ENCODE results near the gene IER3.
"Not testable (repeated sequence)": the region's sequence is repeated elsewhere in the genome, so short reads cannot be mapped to it uniquely, and the experiment has no call there.

The IER3 gene

DNA sequence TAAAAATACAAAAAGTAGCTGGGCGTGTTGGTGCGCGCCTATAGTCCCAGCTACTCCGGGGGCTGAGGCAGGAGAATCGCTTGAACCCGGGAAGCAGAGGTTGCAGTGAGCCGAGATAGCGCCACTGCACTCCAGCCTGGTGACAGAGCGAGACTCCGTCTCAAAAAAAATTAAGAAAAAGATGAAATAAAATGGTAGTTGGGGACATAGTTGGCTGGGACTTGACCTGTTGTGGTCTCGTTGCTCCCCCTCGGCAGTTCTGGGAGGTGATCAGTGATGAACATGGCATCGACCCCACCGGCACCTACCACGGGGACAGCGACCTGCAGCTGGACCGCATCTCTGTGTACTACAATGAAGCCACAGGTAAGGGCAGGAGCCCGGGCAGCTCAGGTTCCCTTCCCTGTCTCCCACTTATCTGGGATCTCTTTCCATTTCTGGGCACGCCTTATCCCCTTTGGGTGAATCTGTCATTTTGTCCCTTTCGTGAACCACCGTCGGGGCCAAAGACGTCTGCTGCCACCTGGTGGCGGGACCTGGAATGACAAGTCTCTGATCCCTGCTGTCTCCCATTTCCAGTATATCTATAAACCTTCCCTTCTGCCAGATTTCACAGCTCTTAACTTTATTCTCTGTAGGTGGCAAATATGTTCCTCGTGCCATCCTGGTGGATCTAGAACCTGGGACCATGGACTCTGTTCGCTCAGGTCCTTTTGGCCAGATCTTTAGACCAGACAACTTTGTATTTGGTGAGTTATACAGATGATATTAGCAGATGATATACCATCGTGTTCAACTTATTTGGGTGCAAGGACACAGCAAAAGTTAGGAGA is 21.9 kb downstream of the IER3 start:
- peak; percentile 73 for DNase-seq

DNA sequence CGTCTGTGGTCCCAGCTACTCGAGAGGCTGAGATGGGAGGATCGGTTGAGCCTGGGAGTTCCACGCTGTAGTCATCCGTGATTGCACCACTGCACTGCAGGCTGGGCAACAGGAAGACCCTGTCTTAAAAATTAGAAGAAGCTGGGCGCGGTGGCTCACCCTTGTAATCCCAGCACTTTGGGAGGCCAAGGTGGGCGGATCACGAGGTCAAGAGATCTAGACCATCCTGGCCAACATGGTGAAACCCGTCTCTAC is 22.4 kb downstream of the IER3 start:
- DNase-seq, result not testable (repeated sequence)

DNA sequence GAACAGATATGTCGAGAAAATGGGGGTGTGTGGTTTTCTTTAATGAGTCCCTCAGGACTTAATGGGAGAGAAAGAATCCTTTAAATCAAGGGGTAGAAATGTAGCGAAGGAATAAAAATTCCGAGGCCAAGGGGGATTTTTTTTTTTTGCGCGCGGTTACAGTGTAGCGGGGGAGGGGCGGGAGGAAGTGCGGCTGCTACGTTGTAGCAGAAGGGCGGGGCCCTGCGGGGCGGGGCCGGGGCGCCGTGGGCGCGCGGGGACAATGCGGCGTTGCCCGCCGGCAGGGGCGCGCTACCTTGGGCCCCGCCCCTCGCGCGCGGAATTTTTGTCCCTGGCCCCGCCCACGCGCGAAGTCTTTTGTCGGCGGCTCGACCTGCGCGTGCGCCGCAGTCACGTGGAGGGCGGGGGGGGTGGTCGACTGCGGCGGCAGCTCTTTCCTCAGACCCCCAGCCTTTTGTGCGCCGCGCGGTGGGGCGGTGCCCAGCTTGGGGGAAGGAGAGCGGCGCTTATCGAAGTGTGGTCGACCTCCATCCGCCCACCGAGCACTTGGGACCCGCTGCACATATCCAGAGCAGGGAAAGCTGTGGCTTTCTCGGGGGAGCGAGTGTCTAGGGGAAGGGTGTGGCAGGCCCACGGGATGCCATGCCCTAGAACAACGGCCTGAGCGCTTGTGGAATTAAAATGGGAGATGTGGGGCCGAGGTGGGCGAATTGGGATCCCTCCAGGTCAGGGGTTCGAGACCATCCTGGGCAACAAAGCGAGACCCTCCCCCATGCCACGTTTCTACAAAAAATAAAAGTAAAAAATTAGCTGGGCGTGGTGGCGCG is 22.9 kb downstream of the IER3 start:
- DNase-seq, result peak; percentile 74

DNA sequence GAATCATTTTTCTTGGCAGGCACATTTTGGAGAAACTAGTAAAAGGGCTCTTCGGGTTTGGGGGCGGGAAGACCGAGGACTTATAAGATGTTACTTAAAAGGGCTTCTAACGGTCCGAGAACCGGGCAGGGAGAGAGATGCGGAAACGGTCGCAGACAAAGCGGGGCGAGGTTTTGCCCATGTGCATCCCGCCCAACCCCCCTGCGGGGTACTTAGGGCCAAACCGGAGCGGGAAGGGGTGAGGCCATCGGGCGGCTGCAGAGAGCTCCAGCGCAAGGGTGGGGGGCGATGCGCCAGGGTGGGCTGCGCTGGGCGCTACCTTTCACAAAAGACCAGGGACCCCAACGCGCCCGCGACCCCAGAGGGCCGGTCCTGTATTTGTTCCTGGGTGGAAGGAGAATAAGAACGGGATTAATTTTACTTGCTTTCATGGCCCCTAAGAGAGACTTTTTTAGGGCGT is 23.6 kb downstream of the IER3 start:
- DNase-seq, result peak; percentile 51

DNA sequence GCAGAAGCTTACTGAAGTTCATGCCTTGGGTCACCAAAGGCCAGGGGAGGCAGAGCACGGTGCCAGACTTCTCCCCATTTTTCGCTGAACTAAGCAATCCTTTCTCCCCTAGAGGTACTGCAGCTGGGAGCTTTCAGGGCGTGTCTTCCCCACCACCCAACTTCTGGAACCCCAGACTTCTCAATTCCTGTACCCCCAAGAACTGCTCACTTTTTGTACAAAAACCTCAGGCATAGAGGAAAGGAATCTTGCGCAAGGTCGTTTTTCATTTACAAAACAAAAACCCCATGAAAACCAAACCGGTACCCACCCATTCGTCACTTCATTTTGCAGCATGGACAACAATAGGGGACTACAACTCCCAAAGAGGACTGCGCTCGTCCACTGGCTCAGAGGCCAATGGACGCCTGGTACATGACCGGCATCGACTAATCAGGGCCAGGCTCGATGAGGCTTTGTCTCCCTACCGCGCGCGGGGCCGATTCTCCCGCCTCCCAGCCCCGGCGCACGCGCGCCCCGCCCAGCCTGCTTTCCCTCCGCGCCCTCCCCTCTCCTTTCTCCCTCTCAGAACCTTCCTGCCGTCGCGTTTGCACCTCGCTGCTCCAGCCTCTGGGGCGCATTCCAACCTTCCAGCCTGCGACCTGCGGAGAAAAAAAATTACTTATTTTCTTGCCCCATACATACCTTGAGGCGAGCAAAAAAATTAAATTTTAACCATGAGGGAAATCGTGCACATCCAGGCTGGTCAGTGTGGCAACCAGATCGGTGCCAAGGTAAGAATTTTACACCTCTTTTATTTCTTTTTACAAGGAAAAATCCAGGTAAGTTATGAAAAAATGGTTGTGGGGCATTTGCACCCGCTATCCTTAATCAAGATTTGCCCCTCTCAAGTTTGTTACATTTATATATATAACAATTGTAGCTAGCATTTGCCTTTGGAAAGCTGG is 24.3 kb downstream of the IER3 start, which contains the start of gene TUBB:
TSS of gene TUBB (plus strand) at position 562 of the 947 bp plus-strand sequence. CDS start at position 717, 155 bp downstream.
- peak; percentile 98 for DNase-seq

DNA sequence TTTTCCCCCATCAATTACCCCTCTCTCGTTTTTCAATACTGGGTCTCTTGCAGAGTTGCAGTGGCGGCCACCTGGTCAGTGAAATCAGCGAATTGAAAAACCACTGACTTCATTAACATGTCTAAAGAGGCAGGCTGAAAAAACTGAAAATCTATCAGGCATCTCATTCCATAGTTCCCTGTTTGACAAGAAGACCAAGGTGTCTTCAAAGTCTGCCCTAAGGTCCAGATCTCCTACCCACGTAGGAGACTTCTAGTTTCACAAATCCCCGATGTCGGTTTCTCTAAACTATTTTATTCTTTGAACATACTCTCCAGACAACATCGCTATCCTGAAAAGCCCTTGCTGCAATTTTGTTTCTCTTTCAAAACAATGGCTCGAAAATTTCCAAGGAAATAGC is 25.0 kb downstream of the IER3 start:
- DNase-seq, result no peak

DNA sequence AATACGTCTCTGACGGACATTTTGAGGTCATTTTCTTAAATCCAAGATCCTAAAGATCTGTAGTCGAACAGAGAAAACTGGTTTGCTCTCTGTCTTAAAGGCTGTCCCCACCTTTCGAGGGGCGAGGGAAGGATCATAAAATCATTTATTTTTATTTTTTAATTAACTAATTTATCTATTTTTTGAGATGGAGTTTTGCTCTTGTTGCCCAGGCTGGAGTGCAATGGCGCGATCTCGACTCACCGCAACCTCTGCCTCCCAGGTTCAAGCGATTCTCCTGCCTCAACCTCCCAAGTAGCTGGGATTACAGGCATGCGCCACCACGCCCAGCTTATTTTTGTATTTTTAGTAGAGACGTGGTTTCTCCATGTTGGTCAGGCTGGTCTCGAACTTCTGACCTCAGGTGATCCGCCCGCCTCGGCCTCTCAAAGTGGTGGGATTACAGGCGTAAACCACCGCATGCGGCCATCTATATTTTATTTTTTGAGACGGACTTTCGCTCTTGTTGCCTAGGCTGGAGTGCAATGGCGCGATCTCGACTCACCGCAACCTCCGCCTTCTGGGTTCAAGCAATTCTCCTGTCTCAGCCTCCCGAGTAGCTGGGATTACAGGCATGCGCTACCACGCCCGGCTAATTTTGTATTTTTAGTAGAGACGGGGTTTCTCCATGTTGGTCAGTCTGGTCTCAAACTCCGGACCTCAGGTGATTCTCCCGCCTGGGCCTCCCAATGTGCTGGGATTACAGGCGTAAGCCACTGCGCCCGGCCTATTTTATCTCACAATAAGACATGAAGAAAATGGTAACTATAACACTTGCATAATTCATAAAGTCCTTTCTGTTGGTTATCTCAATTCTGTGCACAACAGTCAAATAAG is 26.3 kb downstream of the IER3 start:
- DNase-seq, result not testable (repeated sequence)

DNA sequence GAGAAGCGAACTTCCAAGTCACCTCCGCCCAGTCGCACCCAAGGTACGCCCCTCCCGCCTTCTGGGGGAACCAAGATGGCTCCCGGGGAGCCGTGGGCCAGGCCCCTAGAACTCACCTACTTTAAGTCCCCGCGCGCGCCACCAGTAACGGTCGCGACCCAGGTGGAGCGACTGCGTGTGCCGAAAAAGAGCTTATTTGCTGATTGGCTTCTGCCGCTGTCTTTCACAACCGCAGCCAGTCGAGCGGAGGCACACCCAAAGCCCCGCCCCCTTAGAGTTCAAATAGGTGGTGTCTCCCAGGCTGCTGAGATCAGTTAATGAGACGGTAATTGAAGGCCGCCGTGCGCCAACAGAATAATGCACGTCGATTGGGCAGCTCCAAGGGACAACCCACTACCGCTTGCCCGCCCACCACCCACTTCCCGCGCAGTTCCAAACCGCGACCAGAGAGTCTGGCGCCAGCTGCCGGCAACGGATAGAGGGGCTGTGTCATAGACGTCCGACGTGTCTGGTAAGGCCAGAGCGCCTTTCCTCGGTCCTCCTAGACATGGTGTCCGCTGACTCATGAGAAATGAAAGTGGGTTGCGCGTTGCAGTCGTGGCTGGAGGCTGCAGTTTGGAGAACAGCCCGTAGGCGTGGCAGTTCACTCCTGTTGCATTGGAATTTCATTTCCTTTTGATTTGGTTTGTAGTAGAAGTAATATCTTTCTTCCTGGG is 27.1 kb downstream of the IER3 start, which contains the start of gene MDC1:
TSS of gene MDC1 (minus strand) at position 153 of the 716 bp plus-strand sequence. CDS start 2,106 bp downstream, outside the sequence.
- peak; percentile 100 for DNase-seq

DNA sequence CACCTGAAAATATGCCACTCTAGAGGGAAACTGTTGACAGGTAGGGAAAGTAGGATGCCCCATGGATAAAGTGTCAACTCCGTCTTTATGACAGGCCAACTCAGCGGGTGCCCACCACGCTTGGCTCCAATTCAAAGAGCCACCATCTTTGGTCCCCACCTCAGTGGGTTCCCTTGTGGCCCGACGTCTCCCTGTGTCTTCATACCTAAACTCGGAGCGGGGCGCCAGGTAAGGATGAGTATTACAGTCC is 27.5 kb downstream of the IER3 start:
- DNase-seq, result no peak

DNA sequence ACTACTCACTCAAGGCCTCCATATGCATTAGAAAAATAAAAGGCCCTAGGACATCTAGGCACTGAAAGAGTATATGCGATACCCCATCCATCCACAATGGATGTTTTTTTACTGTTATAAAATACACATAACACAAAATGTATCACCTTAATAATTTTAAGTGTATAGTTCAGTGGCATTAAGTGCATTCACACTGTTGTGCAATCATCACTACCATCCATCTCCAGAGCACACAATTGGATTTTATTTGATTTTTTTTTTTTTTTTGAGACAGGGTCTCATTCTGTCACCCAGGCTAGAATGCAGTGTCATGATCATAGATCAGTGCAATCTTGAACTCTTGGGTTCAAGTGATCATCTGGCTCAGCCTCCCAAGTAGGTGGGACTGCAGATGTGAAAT is 30.1 kb downstream of the IER3 start:
- DNase-seq, result no peak

DNA sequence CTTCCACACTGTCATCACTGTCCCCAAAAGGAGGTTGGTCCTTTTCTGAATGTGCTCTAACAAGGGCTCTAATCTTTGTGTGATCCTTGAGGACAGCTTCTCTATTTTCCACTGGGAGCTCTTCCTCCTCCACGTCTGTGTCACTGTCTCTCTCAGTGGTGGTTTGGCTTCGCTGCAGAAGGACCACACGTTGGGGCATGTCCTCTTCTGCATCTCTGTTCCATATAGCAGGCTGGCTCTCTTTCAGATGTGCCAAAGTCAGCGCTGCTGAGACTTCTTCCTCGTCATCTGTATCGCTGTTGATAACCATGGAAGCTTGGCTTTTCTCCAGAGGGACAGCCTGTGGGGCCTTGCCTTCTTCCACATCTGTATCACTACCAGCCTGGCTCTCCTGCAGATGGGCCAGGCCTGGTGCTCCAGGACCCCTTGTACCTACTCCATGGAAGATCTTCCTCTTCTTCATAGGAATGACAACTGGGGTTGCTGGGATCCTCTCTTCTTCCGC is 31.9 kb downstream of the IER3 start:
- DNase-seq, result no peak

DNA sequence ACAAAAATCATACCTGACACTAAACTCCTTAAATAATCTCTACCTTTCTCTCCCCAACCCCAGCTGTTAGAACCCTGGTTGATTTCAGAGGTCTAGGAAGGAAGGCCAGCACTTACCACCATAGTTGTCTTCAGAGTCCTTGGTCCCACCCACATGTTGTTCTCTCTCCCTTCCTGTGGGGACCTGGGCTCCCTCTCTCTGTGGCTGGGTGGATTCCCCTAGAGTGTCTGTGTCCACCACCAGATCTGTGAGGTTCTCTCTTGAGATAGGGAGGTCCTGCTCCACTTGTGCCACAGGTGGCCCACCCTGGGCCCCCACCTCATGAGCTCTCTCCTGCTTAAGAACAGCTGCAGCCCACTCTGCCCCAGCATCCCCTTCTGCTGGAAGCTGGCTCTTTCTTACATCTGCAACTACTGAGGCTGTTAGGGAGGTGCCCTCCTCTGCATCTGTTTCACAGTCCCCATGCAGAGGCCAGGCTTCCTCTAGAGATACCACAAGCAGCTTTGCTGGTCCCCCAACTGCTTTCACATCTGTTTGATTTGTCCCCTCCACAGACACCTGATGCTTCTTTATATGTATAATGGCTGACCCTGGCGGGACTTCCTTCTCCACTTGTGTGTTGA is 32.5 kb downstream of the IER3 start:
- no peak for DNase-seq

DNA sequence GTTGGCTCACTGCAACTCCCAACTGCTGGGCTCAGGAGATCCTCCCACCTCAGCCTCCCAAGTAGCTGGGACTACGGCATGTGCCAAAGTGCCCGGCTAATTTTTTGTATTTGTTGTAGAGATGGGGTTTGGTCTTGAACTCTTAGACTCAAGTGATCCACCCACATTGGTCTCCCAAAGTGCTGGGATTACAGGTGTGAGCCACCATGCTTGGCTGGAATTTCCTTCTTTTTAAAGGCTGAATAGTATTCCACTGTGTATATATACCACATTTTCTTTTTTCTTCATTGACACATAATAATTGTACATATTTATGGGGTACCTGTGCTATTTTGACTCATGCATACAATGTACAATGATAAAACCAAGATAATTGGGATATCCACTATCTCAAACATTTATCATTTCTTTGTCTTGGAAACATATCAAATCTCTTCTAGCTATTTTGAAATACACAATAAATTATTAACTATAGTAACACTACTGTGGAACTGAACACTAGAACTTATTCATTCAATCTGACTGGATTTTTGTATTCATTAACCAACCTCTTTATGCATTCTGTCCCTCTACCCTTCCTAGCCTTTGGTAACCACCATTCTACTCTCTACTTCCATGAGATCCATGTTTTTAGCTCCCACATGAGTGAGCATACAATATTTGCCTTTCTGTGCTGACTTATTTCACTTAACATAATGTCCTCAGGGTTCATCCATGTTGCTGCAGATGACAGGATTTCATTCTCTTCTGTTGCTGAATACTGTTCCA is 35.1 kb downstream of the IER3 start:
- DNase-seq, result no peak

DNA sequence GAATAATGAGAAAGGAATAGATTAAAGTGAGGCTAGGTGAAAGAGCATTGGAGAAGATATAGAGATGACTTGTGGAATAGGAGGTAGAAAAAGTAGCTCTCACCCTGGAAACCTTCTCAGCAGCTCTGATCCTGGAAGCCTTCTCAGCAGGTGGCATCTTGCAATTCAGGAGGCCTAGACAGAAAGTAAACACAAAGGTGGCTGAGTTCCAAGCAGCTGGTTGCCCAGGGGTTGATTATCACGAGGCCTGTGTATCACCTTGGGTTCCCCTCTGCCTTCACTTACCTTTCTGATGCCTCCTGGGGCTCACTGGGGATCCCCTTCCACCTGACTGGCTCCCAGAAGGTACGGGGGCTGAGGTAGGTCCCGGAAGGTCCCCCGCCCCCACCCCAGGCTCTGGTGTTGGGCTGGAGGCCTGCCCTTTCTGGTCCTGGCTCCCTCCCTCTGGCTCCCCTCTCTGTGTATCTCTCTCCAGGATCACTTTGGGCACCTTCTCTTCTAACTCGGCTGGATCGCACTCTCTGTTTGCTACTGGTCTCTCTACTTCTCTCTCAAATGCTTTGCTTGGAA is 37.0 kb downstream of the IER3 start:
- DNase-seq, result peak; percentile 41

DNA sequence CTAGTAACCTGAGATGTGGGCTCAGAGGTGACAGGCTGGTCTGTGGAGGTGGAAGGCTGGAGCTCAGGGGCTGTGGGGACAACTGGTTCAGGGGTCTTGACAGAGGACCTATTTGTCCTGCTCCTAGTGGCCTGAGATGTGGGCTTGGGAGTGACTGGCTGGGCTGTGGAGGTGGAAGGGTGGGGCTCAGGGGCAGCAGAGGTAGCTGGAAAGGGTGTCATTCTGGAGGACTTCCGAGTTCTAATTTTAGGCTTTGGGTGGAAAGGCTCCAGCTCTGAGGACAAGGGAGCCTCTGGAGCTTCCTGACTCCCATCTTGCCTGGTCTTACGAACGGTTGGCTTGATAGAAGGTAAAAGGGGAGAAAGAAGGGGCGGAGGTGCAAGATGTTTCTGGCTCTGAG is 38.7 kb downstream of the IER3 start:
- DNase-seq, result no peak

DNA sequence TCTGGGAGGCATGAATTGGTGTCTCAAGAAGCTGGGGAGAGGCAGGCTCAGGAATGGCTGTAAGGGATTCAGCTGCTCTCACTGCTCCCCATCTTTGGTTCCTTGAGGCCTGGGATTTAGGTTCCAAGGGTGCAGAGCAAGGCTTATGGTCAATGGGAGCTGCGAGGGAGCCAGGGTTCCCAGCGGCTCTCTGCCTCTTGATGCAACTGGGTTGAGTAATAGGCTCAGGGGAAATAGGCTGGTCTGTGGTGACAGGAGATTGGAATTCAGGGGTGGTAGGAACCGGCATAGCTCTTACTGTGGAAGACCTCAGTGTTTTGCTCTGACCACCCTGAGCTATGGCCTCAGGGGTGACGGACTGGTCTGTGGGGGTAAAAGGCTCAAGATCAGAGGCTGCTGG is 40.5 kb downstream of the IER3 start:
- DNase-seq, result no peak

DNA sequence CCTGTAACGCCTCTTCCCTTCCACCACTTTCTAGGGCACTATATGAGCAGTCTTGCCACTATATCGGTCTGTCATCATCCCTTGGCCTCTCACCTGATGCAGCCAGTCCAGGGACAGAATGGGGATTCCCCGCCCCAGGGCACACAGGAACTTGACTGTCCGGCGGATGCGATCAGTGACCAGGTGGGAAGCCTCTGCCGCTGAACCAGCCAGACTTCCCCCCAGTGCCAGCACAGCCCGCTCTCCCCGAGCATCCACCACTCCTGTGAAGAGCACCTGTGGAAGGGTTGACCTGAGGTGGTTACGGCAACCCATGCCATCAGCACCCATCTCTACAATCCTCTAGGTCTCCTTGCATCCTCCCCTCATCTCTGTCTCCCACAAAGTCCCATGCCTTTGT is 41.3 kb downstream of the IER3 start:
- no peak for DNase-seq

DNA sequence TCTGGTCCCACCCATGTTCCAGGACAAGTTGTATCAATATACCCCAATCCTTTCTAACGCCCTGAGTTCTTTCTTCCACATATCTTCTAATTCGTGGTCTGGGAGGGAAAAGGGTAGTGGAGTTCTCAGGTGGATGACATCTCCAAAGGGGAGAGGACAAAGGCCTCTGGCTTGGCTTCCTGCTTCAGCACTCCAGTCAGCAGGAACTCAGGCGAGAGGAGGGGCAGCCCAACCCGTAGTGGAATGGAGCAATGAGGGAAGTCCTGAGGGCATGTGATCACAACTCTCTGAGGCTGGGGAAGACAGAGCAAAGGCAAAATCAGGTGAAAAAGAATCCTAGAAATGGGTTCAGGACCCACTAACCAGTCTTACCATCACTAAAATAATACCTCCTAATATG is 44.0 kb downstream of the IER3 start:
- no peak for DNase-seq

DNA sequence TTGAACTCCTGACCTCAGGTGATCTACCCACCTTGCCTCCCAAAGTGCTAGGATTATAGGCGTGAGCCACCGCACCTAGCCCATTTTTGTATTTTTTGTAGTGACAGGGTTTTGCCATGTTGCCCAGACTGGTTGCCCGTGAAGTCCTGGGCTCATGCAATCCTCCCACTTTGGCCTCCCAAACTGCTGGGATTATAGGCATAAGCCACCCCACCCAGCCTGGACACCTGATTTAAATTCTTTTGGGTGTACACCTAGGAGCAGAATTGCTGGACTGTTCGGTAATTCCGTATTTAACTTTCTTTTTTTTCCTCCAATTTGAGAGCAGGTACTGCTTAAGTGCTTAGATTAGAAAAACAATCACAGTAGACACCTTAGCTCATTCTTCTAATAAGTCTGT is 47.9 kb downstream of the IER3 start:
- DNase-seq, result no peak
